Activated effector memory CD4-positive, alpha-beta T cell treated with anti-CD3 and anti-CD28 coated beads, Interleukin-2, amount 50 U/mL, for 16 hours (primary cell): ENCODE data around the gene ATG9B.
"Not testable (repeated sequence)": the region's sequence is repeated elsewhere in the genome, so short reads cannot be mapped to it uniquely, and the experiment has no call there.

Experiments used
- DNase-seq: peaks from one replicate; pipeline ENCODE4 v3.0.0-alpha.2; 2020

ATG9B gene

GRCh38 chr7:151057989-151058780, 33.9 kb upstream of the ATG9B start:
- peak; percentile 99 for DNase-seq

- no peak for DNase-seq
Measured at GRCh38 chr7:151057506-151057988, 33.3 kb upstream of the ATG9B start, which contains the start of gene CDK5. CDK5 (minus strand) TSS chr7:151057897; CDS start chr7:151057848, 49 bp downstream.

GRCh38 chr7:151056666-151057505, 32.6 kb upstream of the ATG9B start:
- no peak for DNase-seq

- DNase-seq: no peak
Measured at GRCh38 chr7:151056283-151056665, 32.0 kb upstream of the ATG9B start.

- no peak for DNase-seq
Measured at GRCh38 chr7:151053751-151054150, 29.5 kb upstream of the ATG9B start.

- DNase-seq: no peak
Measured at GRCh38 chr7:151053096-151053495, 28.8 kb upstream of the ATG9B start.

- peak; percentile 81 for DNase-seq
Measured at GRCh38 chr7:151051108-151051507, 26.8 kb upstream of the ATG9B start.

- no peak for DNase-seq
Measured at GRCh38 chr7:151048911-151049463, 24.7 kb upstream of the ATG9B start.

- DNase-seq: no peak
Measured at GRCh38 chr7:151047976-151048815, 23.9 kb upstream of the ATG9B start, which contains the start of gene ASIC3. ASIC3 (plus strand) TSS chr7:151048531; CDS start chr7:151048886, 355 bp downstream.

GRCh38 chr7:151046603-151047573, 22.6 kb upstream of the ATG9B start:
- no peak for DNase-seq

GRCh38 chr7:151045967-151046366, 21.7 kb upstream of the ATG9B start:
- DNase-seq: no peak

- no peak for DNase-seq
Measured at GRCh38 chr7:151045262-151045661, 21.0 kb upstream of the ATG9B start.

GRCh38 chr7:151043959-151044358, 19.7 kb upstream of the ATG9B start:
- DNase-seq: no peak

GRCh38 chr7:151043449-151043848, 19.2 kb upstream of the ATG9B start:
- not testable (repeated sequence) for DNase-seq

- DNase-seq: no peak
Measured at GRCh38 chr7:151040616-151041375, 16.5 kb upstream of the ATG9B start.

- no peak for DNase-seq
Measured at GRCh38 chr7:151039850-151040548, 15.7 kb upstream of the ATG9B start.

- DNase-seq: peak; percentile 90
Measured at GRCh38 chr7:151038951-151039849, 14.9 kb upstream of the ATG9B start.

GRCh38 chr7:151035902-151036301, 11.6 kb upstream of the ATG9B start:
- no peak for DNase-seq
